ENCODE measurements around the gene SULF2.

Gene SULF2

GRCh38 chr20:47718398-47718797 is 66.9 kb downstream of the SULF2 start:
- Histone ChIP-seq H3K4me3 (ENCODE audit: low read depth, low read length) (no peak overlapping the region), H3K27ac (no peak overlapping the region), H3K27me3 (ENCODE audit: insufficient read depth, low read depth, severe bottlenecking) (no peaks in the 10 kb centered on the region), H3K36me3 (no peaks in the 10 kb centered on the region), H3K9me3 (ENCODE audit: severe bottlenecking) (no peaks in the 10 kb centered on the region)
- DNase-seq: no peak
- no peak for TF ChIP-seq CTCF (IDR thresholded peaks at IDR 0.05; ENCODE audit: low read depth, low read length)

GRCh38 chr20:47717421-47717820 is 67.9 kb downstream of the SULF2 start:
- Histone ChIP-seq H3K36me3 (no peaks in the 10 kb centered on the region), H3K9me3 (ENCODE audit: severe bottlenecking) (no peaks in the 10 kb centered on the region), H3K27me3 (ENCODE audit: insufficient read depth, low read depth, severe bottlenecking) (no peaks in the 10 kb centered on the region), H3K27ac (no peak overlapping the region), H3K4me3 (ENCODE audit: low read depth, low read length) (no peak overlapping the region)
- DNase-seq: no peak
- TF ChIP-seq CTCF (IDR thresholded peaks at IDR 0.05; ENCODE audit: low read depth, low read length): no peak

GRCh38 chr20:47713878-47714450 is 71.3 kb downstream of the SULF2 start:
- Histone ChIP-seq H3K4me3 (ENCODE audit: low read depth, low read length) (no peak overlapping the region), H3K36me3 (no peaks in the 10 kb centered on the region), H3K27ac (no peak overlapping the region), H3K9me3 (ENCODE audit: severe bottlenecking) (no peaks in the 10 kb centered on the region), H3K27me3 (ENCODE audit: insufficient read depth, low read depth, severe bottlenecking) (no peaks in the 10 kb centered on the region)
- no peak for TF ChIP-seq CTCF (IDR thresholded peaks at IDR 0.05; ENCODE audit: low read depth, low read length)
- no peak for DNase-seq

GRCh38 chr20:47713163-47713562 is 72.1 kb downstream of the SULF2 start:
- no peak for DNase-seq
- H3K9me3 ChIP-seq (ENCODE audit: severe bottlenecking): no peaks in the 10 kb centered on the region
- TF ChIP-seq CTCF (IDR thresholded peaks at IDR 0.05; ENCODE audit: low read depth, low read length): no peak
- no peak overlapping the region for H3K4me3 ChIP-seq (ENCODE audit: low read depth, low read length)
- no peaks in the 10 kb centered on the region for H3K27me3 ChIP-seq (ENCODE audit: insufficient read depth, low read depth, severe bottlenecking)
- no peaks in the 10 kb centered on the region for H3K36me3 ChIP-seq
- H3K27ac ChIP-seq: no peak overlapping the region

GRCh38 chr20:47711046-47711752 is 74.1 kb downstream of the SULF2 start:
- DNase-seq: no peak
- H3K9me3 ChIP-seq (ENCODE audit: severe bottlenecking): no peaks in the 10 kb centered on the region
- no peak overlapping the region for H3K27ac ChIP-seq
- H3K27me3 ChIP-seq (ENCODE audit: insufficient read depth, low read depth, severe bottlenecking): no peaks in the 10 kb centered on the region
- TF ChIP-seq CTCF (IDR thresholded peaks at IDR 0.05; ENCODE audit: low read depth, low read length): no peak
- no peaks in the 10 kb centered on the region for H3K36me3 ChIP-seq
- no peak overlapping the region for H3K4me3 ChIP-seq (ENCODE audit: low read depth, low read length)

- no peaks in the 10 kb centered on the region for H3K9me3 ChIP-seq (ENCODE audit: severe bottlenecking)
- no peak for TF ChIP-seq CTCF (IDR thresholded peaks at IDR 0.05; ENCODE audit: low read depth, low read length)
- no peaks in the 10 kb centered on the region for H3K27me3 ChIP-seq (ENCODE audit: insufficient read depth, low read depth, severe bottlenecking)
- no peak overlapping the region for H3K4me3 ChIP-seq (ENCODE audit: low read depth, low read length)
- no peak overlapping the region for H3K27ac ChIP-seq
- no peaks in the 10 kb centered on the region for H3K36me3 ChIP-seq
- DNase-seq: no peak
Measured at GRCh38 chr20:47710665-47711045, 74.6 kb downstream of the SULF2 start.
